K562 (cell line): ENCODE measurements around the gene PTRHD1. TPM values are rescaled to one million over a fixed set of nuclear protein-coding genes. Genes with fewer than 3 reads are reported as not detected.

Source experiments
- ATAC-seq: fragments of 200-7000 bp; cut with Tn5 transposase; 3 replicates; pipeline ENCODE4 v1.9.1; 2020; ENCODE audit warnings: moderate library complexity
- BruUV-seq: library from RNA; stranded (reverse); fragments of 400-500 nt; replicated peaks from 2 replicates; lab custom pipeline; 2021; lab: Mats Ljungman, UMichigan
- CTCF ChIA-PET: fragments of 300-600 bp; formaldehyde crosslinking; extraction: SDS; loops from one replicate; lab custom pipeline; 2021; ENCODE audit warnings: low intra/inter-chr PET ratio; lab: Yijun Ruan, JAX
- POLR2A ChIA-PET: fragments of 300-600, 350-650 bp; sonication (Branson Sonifier 250); formaldehyde crosslinking; extraction: SDS; loops from one replicate; lab custom pipeline; 2021; ENCODE audit warnings: antibody characterized with exemption, inconsistent platforms; lab: Yijun Ruan, JAX
- DNase-seq, 4 experiments: peaks; one replicate each; pipeline versions ENCODE4 v3.0.0 to v3.0.0-alpha.2; 2011 to 2018; ENCODE audit warnings: low spot score in 3 of 4, mixed read lengths in 3 of 4; ENCODE audit errors: extremely low read depth in 1 of 4
- FAIRE-seq: peaks from 2 replicates; lab custom pipeline; 2011; peaks lifted over from hg19 to GRCh38; lab: Jason Lieb, UNC
- H2AFZ ChIP-seq: 2 replicates; pipeline ENCODE4 v1.6.0; 2011; ENCODE audit warnings: low read depth, low read length, control low read depth, inconsistent platforms
- H3K27ac ChIP-seq: fragments of 200-600 bp; 3 replicates; pipeline ENCODE4 v1.8.0; 2011; ENCODE audit warnings: low read depth, mild to moderate bottlenecking, control low read depth, inconsistent platforms, low read length, moderate library complexity, mixed read lengths; ENCODE audit errors: extremely low read depth
- H3K27me3 ChIP-seq, 2 experiments: fragments of 300-600 bp in 1 of 2; 2 replicates in 1 of 2; 3 replicates in 1 of 2; pipeline versions ENCODE4 v1.6.0 to v1.8.0; 2011; ENCODE audit warnings: inconsistent platforms in 2 of 2, low read length in 2 of 2, mild to moderate bottlenecking in 1 of 2, mixed read lengths in 1 of 2, moderate library complexity in 1 of 2; ENCODE audit not compliant: control insufficient read depth in 2 of 2, insufficient read depth in 2 of 2
- H3K36me3 ChIP-seq: fragments of 300-600 bp; 3 replicates; pipeline ENCODE4 v1.8.0; 2011; ENCODE audit warnings: mild to moderate bottlenecking, low read length, inconsistent platforms; ENCODE audit not compliant: control insufficient read depth, insufficient read depth
- H3K4me1 ChIP-seq, 2 experiments: fragments of 200-600 bp in 1 of 2; replicated peaks in 1 of 2; 2 replicates in 1 of 2; 3 replicates in 1 of 2; pipeline versions ENCODE4 v1.5.1 to v1.8.0; 2011; ENCODE audit warnings: inconsistent platforms in 2 of 2, low read length in 2 of 2, mild to moderate bottlenecking in 1 of 2, mixed read lengths in 1 of 2, moderate library complexity in 1 of 2; ENCODE audit not compliant: control insufficient read depth in 2 of 2, insufficient read depth in 2 of 2
- H3K4me2 ChIP-seq: 2 replicates; pipeline ENCODE4 v1.6.1; 2011; ENCODE audit warnings: low read length, control low read depth, inconsistent platforms, mixed read lengths; ENCODE audit not compliant: insufficient read depth
- H3K4me3 ChIP-seq: fragments of 200-600 bp; sonication (generic), shearing (Covaris generic); 2 replicates; pipeline ENCODE4 v1.5.1; 2016; ENCODE audit warnings: control low read depth, inconsistent platforms
- H3K79me2 ChIP-seq: fragments of 200-600 bp; 3 replicates; pipeline ENCODE4 v1.8.0; 2011; ENCODE audit warnings: low read length, inconsistent platforms; ENCODE audit not compliant: control insufficient read depth, insufficient read depth
- H3K9ac ChIP-seq, 2 experiments: 2 replicates each; pipeline versions ENCODE4 v1.6.0 to v1.6.1; 2011; ENCODE audit warnings: low read depth in 2 of 2, low read length in 2 of 2, control low read depth in 1 of 2, inconsistent platforms in 1 of 2, mild to moderate bottlenecking in 1 of 2, mixed read lengths in 1 of 2; ENCODE audit not compliant: insufficient read depth in 1 of 2
- H3K9me1 ChIP-seq: one replicate; pipeline ENCODE4 v1.6.0; 2011; ENCODE audit warnings: inconsistent platforms, mild to moderate bottlenecking, low read length, moderate library complexity; ENCODE audit not compliant: control insufficient read depth, insufficient read depth
- H3K9me3 ChIP-seq: replicated peaks from 2 replicates; pipeline ENCODE4 v1.5.1; 2011; ENCODE audit warnings: low read depth, low read length, inconsistent platforms; ENCODE audit not compliant: control insufficient read depth, insufficient read depth
- H4K20me1 ChIP-seq: replicated peaks from 2 replicates; pipeline ENCODE4 v1.6.1; 2011; ENCODE audit warnings: low read length, inconsistent platforms, mixed read lengths; ENCODE audit not compliant: control insufficient read depth, insufficient read depth
- BRD4 ChIP-seq: fragments of 200-600 bp; sonication (generic); IDR thresholded peaks from 2 replicates; pipeline ENCODE4 v1.6.1; 2017; ENCODE audit warnings: inconsistent platforms
- COPS2 ChIP-seq: fragments of 450-650 bp; conservative IDR thresholded peaks from 2 replicates; pipeline ENCODE4 v1.6.1; 2016; ENCODE audit warnings: mild to moderate bottlenecking, moderate library complexity
- E2F3 ChIP-seq: fragments of 250-450 bp; sonication (Bioruptor Pico); IDR thresholded peaks from 2 replicates; pipeline ENCODE4 v1.4.0; 2020; ENCODE audit warnings: mild to moderate bottlenecking
- HCFC1 ChIP-seq: IDR thresholded peaks from 2 replicates; pipeline ENCODE4 v1.6.1; 2012; ENCODE audit warnings: low read depth, low read length, improper control_type of control experiment
- L3MBTL2 ChIP-seq: fragments of 450-650 bp; IDR thresholded peaks from 2 replicates; pipeline ENCODE4 v1.6.1; 2016; ENCODE audit warnings: mild to moderate bottlenecking, moderate library complexity
- NFIC ChIP-seq: fragments of 450-650 bp; IDR thresholded peaks from 2 replicates; pipeline ENCODE4 v1.6.1; 2017; ENCODE audit warnings: mild to moderate bottlenecking, inconsistent platforms
- SOX6 ChIP-seq: fragments of 450-650 bp; IDR thresholded peaks from 2 replicates; pipeline ENCODE4 v1.6.1; 2014; ENCODE audit warnings: mild to moderate bottlenecking
- TFAM ChIP-seq: fragments of 250-450 bp; sonication (Bioruptor Pico); conservative IDR thresholded peaks from 2 replicates; pipeline ENCODE4 v1.5.0; 2021; ENCODE audit warnings: mild to moderate bottlenecking, moderate library complexity
- ZNF699 ChIP-seq: fragments of 250-450 bp; sonication (Bioruptor Pico); IDR thresholded peaks from 2 replicates; pipeline ENCODE4 v1.8.0; 2021; ENCODE audit warnings: mild to moderate bottlenecking, moderate library complexity; ENCODE audit not compliant: insufficient replicate concordance
- ZNF75A ChIP-seq: fragments of 450-650 bp; formaldehyde crosslinking; IDR thresholded peaks from 2 replicates; pipeline ENCODE4 v1.4.0; 2020; ENCODE audit warnings: mild to moderate bottlenecking
- ZNF76 ChIP-seq: fragments of 250-450 bp; sonication (Bioruptor Pico); IDR thresholded peaks from 2 replicates; pipeline ENCODE4 v1.4.0; 2020; ENCODE audit warnings: mild to moderate bottlenecking, moderate library complexity, borderline replicate concordance
- WGBS: fragments of 100-300 bp; shearing (Covaris generic); methylation state at CpG from one replicate; pipeline ENCODE4 v1.1.6; 2016; ENCODE audit warnings: low coverage, mixed read lengths; ENCODE audit not compliant: insufficient coverage; ENCODE audit errors: missing lambda C conversion rate; 5-methylcytosine and 5-hydroxymethylcytosine counted together
- in situ Hi-C: fragments of 300-500 bp; cut with MboI; formaldehyde crosslinking; loops from 4 replicates; pipeline ENCODE4 v1.15.0; 2018; ENCODE audit warnings: inconsistent platforms, mixed read lengths
- intact Hi-C: fragments of 100-400 bp; cut with micrococcal nuclease; formaldehyde crosslinking; loops from 2 replicates; pipeline ENCODE4 v1.14.2; 2022
- polyA plus RNA-seq, 8 experiments: library from polyadenylated mRNA; depleted of rRNA in 4 of 8; stranded (reverse) in 5 of 8; unstranded in 3 of 8; fragments of >200 nt; fragmentation: Nextera tagmentation in 2 of 8; fragmentation: Illumina TruSeq in 1 of 8; extraction: Ambion mirVana in 2 of 8; extraction: Trizol in 1 of 8; gene quantifications; 2 replicates each; pipeline versions ENCODE4 v1.2.1 to v1.2.3, GENCODE V29; 2011 to 2014; ENCODE audit warnings: inconsistent platforms in 1 of 8, missing spikeins in 1 of 8
- total RNA-seq, 7 experiments: library from RNA; depleted of rRNA in 6 of 7; stranded (reverse); fragments of >200 nt in 6 of 7; fragmentation: Illumina TruSeq in 2 of 7; extraction: Trizol in 2 of 7; gene quantifications; 2 replicates each; pipeline versions ENCODE4 v1.2.1 to v1.2.3, GENCODE V29; 2011 to 2021; ENCODE audit warnings: low replicate concordance in 1 of 7
- TF ChIP-seq, protein P1 (sequence below): fragments of 450-650 bp; formaldehyde crosslinking; IDR thresholded peaks from 2 replicates; pipeline ENCODE4 v1.4.0; 2020; ENCODE audit warnings: mild to moderate bottlenecking, moderate library complexity
- TF ChIP-seq, protein P2 (sequence below): fragments of 450-650 bp; formaldehyde crosslinking; IDR thresholded peaks from 2 replicates; pipeline ENCODE4 v1.4.0; 2022; ENCODE audit warnings: mild to moderate bottlenecking, moderate library complexity
- TF ChIP-seq, protein P3 (sequence below): IDR thresholded peaks from 2 replicates; pipeline ENCODE4 v1.6.1; 2012; ENCODE audit warnings: low read depth, low read length, improper control_type of control experiment, borderline replicate concordance
- TF ChIP-seq, protein P4 (sequence below): fragments of 250-450 bp; sonication (Bioruptor Pico); IDR thresholded peaks from 2 replicates; pipeline ENCODE4 v1.5.0; 2022; ENCODE audit warnings: mild to moderate bottlenecking
- TF ChIP-seq, protein P5 (sequence below): sonication (generic); formaldehyde crosslinking; IDR thresholded peaks from 2 replicates; pipeline ENCODE4 v1.8.1; 2023; ENCODE audit warnings: mild to moderate bottlenecking, missing genetic modification reagents, moderate library complexity

Gene PTRHD1
- total and polyA plus RNA-seq, 9 of the 15 experiments (the other 6 are each of a cell fraction or from before 2014, with no cell fraction given) = 15.8 to 83.2 (median 46.6) TPM

DNA sequence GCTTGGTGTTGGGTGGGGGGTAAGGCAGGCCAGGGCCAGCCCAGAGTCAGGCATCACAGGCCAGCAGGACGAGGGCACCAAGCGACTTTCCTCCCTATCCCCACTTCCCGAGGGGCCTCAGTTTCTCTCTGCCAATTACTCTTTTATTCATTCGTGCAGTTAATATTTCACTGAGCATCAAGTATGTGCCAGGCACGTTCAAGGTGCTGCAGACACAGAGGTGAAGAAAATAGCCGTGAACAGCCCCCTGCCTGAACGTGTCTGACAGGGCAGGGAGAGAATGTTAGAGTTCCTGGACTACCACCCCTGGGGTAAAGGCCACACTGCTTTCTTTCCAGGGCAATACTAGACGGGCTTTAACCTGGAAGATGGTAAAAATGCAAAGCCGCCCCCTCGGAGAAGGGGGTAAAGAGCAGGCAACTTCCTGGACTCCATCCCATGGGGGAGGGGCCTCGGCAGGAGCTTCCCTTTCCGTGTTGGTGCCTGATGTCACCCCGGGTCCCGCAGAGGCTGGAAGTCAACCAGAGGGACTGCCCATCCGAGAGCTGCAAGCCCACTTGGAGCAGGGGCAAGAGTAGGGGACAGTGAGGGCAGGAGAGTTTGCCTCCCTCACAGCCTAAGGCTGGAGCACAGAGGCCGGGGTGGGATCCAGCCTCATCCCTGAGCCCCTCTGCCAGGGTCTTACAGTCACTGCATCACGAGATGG is 47.1 kb upstream of the PTRHD1 start:
- ATAC-seq (no peak), FAIRE-seq (no peak), DNase-seq (no peak)
- Histone ChIP-seq H3K4me2 (no peak overlapping the region), H2AFZ (no peak overlapping the region), H3K9me1 (no peaks in the 10 kb centered on the region), H3K36me3 (peaks cover 62% of the 10 kb centered on the region; the same call in 2 of the 3 replicates), H4K20me1 (no peaks in the 10 kb centered on the region), H3K4me1 (peaks cover 0 to 6% of the 10 kb centered on the region in 2 experiments; a peak in 2 of 5 replicates), H3K27me3 (no peaks in the 10 kb centered on the region), H3K27ac (no peak overlapping the region), H3K9me3 (no peaks in the 10 kb centered on the region), H3K79me2 (no peaks in the 10 kb centered on the region), H3K4me3 (no peak overlapping the region), H3K9ac (no peak overlapping the region)
- no TSS peak for BruUV-seq
- ChIA-PET CTCF (no interaction called here), POLR2A (no interaction called here)
- in situ Hi-C loops = no loop called here
- whole genome bisulfite sequencing = 85% methylated on average over 14 of the region's 17 CpGs
- intact Hi-C loops = no loop called here
- no peak for TF ChIP-seq COPS2
- no peak for TF ChIP-seq NFIC
- TF ChIP-seq SOX6 = no peak
- TF ChIP-seq, protein P1, sequence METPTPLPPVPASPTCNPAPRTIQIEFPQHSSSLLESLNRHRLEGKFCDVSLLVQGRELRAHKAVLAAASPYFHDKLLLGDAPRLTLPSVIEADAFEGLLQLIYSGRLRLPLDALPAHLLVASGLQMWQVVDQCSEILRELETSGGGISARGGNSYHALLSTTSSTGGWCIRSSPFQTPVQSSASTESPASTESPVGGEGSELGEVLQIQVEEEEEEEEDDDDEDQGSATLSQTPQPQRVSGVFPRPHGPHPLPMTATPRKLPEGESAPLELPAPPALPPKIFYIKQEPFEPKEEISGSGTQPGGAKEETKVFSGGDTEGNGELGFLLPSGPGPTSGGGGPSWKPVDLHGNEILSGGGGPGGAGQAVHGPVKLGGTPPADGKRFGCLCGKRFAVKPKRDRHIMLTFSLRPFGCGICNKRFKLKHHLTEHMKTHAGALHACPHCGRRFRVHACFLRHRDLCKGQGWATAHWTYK (CRISPR knock-in tag) = no peak
- TF ChIP-seq, protein P2, sequence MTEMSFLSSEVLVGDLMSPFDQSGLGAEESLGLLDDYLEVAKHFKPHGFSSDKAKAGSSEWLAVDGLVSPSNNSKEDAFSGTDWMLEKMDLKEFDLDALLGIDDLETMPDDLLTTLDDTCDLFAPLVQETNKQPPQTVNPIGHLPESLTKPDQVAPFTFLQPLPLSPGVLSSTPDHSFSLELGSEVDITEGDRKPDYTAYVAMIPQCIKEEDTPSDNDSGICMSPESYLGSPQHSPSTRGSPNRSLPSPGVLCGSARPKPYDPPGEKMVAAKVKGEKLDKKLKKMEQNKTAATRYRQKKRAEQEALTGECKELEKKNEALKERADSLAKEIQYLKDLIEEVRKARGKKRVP (CRISPR knock-in tag) = no peak
- TF ChIP-seq, protein P3, sequence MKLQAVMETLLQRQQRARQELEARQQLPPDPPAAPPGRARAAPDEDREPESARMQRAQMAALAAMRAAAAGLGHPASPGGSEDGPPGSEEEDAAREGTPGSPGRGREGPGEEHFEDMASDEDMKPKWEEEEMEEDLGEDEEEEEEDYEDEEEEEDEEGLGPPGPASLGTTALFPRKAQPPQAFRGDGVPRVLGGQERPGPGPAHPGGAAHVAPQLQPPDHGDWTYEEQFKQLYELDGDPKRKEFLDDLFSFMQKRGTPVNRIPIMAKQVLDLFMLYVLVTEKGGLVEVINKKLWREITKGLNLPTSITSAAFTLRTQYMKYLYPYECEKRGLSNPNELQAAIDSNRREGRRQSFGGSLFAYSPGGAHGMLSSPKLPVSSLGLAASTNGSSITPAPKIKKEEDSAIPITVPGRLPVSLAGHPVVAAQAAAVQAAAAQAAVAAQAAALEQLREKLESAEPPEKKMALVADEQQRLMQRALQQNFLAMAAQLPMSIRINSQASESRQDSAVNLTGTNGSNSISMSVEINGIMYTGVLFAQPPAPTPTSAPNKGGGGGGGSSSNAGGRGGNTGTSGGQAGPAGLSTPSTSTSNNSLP = no peak
- no peak for TF ChIP-seq HCFC1
- no peak for TF ChIP-seq E2F3 (CRISPR knock-in tag)
- TF ChIP-seq, protein P4, sequence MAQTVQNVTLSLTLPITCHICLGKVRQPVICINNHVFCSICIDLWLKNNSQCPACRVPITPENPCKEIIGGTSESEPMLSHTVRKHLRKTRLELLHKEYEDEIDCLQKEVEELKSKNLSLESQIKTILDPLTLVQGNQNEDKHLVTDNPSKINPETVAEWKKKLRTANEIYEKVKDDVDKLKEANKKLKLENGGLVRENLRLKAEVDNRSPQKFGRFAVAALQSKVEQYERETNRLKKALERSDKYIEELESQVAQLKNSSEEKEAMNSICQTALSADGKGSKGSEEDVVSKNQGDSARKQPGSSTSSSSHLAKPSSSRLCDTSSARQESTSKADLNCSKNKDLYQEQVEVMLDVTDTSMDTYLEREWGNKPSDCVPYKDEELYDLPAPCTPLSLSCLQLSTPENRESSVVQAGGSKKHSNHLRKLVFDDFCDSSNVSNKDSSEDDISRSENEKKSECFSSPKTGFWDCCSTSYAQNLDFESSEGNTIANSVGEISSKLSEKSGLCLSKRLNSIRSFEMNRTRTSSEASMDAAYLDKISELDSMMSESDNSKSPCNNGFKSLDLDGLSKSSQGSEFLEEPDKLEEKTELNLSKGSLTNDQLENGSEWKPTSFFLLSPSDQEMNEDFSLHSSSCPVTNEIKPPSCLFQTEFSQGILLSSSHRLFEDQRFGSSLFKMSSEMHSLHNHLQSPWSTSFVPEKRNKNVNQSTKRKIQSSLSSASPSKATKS (CRISPR knock-in tag) = no peak
- TF ChIP-seq TFAM (CRISPR knock-in tag) = no peak
- TF ChIP-seq ZNF75A (CRISPR knock-in tag) = no peak
- TF ChIP-seq BRD4 = no peak
- TF ChIP-seq L3MBTL2 = no peak
- TF ChIP-seq, protein P5, sequence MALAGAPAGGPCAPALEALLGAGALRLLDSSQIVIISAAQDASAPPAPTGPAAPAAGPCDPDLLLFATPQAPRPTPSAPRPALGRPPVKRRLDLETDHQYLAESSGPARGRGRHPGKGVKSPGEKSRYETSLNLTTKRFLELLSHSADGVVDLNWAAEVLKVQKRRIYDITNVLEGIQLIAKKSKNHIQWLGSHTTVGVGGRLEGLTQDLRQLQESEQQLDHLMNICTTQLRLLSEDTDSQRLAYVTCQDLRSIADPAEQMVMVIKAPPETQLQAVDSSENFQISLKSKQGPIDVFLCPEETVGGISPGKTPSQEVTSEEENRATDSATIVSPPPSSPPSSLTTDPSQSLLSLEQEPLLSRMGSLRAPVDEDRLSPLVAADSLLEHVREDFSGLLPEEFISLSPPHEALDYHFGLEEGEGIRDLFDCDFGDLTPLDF (CRISPR knock-in tag) = no peak
- TF ChIP-seq ZNF76 (CRISPR knock-in tag) = no peak
- TF ChIP-seq ZNF699 (CRISPR knock-in tag) = no peak
